ENCODE results near the gene NLGN4Y. TPM values are rescaled to one million over a fixed set of nuclear protein-coding genes. Genes with fewer than 3 reads are reported as not detected.

The NLGN4Y gene
- total RNA-seq, 1 donor from 2014 or later, result not detected

DNA sequence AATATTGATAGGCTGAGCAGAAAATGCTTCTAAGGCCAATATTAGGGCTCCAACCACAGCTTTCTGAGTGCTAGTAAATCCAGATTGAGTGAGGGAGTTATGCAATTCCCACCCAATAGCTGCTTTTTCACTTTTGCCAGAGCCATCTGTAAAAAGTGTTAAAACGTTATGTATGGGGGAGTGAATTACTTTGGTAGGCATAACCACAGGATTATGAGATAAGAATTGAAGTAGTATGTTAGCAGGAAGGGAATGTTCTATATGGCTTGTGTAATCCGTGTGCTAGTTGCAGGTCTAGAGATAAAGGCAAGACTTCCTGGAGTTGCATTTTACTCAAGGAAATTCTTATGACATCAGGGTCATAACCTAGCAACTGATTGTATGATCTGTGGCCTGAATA is 347.6 kb downstream of the NLGN4Y start:
- TF ChIP-seq, protein P1, sequence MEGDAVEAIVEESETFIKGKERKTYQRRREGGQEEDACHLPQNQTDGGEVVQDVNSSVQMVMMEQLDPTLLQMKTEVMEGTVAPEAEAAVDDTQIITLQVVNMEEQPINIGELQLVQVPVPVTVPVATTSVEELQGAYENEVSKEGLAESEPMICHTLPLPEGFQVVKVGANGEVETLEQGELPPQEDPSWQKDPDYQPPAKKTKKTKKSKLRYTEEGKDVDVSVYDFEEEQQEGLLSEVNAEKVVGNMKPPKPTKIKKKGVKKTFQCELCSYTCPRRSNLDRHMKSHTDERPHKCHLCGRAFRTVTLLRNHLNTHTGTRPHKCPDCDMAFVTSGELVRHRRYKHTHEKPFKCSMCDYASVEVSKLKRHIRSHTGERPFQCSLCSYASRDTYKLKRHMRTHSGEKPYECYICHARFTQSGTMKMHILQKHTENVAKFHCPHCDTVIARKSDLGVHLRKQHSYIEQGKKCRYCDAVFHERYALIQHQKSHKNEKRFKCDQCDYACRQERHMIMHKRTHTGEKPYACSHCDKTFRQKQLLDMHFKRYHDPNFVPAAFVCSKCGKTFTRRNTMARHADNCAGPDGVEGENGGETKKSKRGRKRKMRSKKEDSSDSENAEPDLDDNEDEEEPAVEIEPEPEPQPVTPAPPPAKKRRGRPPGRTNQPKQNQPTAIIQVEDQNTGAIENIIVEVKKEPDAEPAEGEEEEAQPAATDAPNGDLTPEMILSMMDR (IDR thresholded peaks at IDR 0.05), result no peak
- H3K4me3 Mint-ChIP-seq (ENCODE audit: unreplicated experiment), result no peak overlapping the region
- no peaks in the 10 kb centered on the region for H3K9me3 Mint-ChIP-seq (ENCODE audit: unreplicated experiment)
- H3K4me1 Mint-ChIP-seq (ENCODE audit: unreplicated experiment), result no peaks in the 10 kb centered on the region
- no peak for DNase-seq (ENCODE audit: extremely low spot score, unreplicated experiment)
- H3K27ac Mint-ChIP-seq (ENCODE audit: unreplicated experiment), result no peak overlapping the region
- H3K36me3 Mint-ChIP-seq (ENCODE audit: unreplicated experiment), result no peaks in the 10 kb centered on the region
- H3K27me3 Mint-ChIP-seq (ENCODE audit: unreplicated experiment), result no peaks in the 10 kb centered on the region
